PFSK-1 (cell line): ENCODE results near the gene TEX22.

Source experiments
- FOXP2 ChIP-seq: optimal IDR thresholded peaks from 2 replicates; pipeline ENCODE3; 2011; ENCODE audit warnings: borderline replicate concordance, control low read depth, inconsistent platforms; ENCODE audit not compliant: insufficient read depth; ENCODE audit errors: extremely low read length, extremely low read depth
- POLR2AphosphoS5 ChIP-seq: IDR thresholded peaks from 2 replicates; pipeline ENCODE4 v1.6.1; 2012; ENCODE audit warnings: low read depth, mild to moderate bottlenecking, control low read depth, low read length, moderate library complexity
- REST ChIP-seq, 2 experiments: IDR thresholded peaks; 2 replicates each; pipeline versions ENCODE4 v1.6.1 to v1.8.0; 2011 to 2012; ENCODE audit warnings: low read depth in 2 of 2, low read length in 2 of 2, control low read depth in 1 of 2, inconsistent platforms in 1 of 2, mild to moderate bottlenecking in 1 of 2, moderate library complexity in 1 of 2; ENCODE audit not compliant: insufficient read depth in 1 of 2
- SIN3A ChIP-seq: IDR thresholded peaks from 2 replicates; pipeline ENCODE4 v1.6.1; 2012; ENCODE audit warnings: mild to moderate bottlenecking, low read length, moderate library complexity, borderline replicate concordance; ENCODE audit not compliant: insufficient read depth
- TAF1 ChIP-seq: IDR thresholded peaks from 2 replicates; pipeline ENCODE4 v1.6.1; 2012; ENCODE audit warnings: low read length, control low read depth, borderline replicate concordance; ENCODE audit not compliant: insufficient read depth

Gene TEX22

GRCh38 chr14:105381446-105382342 lies 16.6 kb upstream of the TEX22 start:
- TF ChIP-seq POLR2AphosphoS5 (no peak), REST (IDR thresholded peaks at IDR 0.05; ENCODE audit: insufficient read depth in 1 of 2, low read depth in 2 of 2, low read length in 2 of 2) (no peak), FOXP2 (no peak), TAF1 (no peak), SIN3A (no peak)

- no peak for TF ChIP-seq TAF1
- TF ChIP-seq POLR2AphosphoS5: no peak
- no peak for TF ChIP-seq FOXP2
- TF ChIP-seq SIN3A: no peak
- no peak for TF ChIP-seq REST (IDR thresholded peaks at IDR 0.05; ENCODE audit: insufficient read depth in 1 of 2, low read depth in 2 of 2, low read length in 2 of 2)
Observed at GRCh38 chr14:105382343-105383082, 15.8 kb upstream of the TEX22 start.

- TF ChIP-seq TAF1: no peak
Observed at GRCh38 chr14:105383083-105383730, 15.1 kb upstream of the TEX22 start.

DNA sequence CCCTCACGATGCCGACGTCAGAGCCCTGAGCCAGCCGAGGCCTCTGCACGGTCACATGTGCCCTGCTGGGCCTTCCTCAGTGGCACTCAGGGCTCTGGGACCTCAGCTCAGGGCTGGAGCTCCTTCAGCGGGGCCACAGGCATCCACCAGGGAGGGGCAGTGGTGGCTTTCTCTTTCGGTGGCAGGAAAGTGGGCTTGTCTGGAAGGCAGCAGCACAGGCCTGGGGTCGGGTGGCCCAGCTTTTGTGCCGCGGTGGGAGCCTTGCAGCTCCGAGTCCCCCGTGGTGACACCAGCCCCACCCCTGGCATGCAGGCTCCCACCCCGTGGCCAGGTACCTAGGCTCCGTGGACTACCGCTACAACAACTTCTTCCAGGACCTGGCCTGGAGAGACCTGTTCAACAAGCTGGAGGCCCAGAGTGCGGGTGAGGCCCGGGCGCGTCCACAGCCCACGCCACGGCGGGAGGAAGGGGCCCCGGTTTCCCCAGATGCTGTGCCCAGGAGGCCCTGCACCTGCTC lies 14.2 kb upstream of the TEX22 start:
- TF ChIP-seq SIN3A (no peak), POLR2AphosphoS5 (no peak), FOXP2 (no peak), REST (IDR thresholded peaks at IDR 0.05; ENCODE audit: insufficient read depth in 1 of 2, low read depth in 2 of 2, low read length in 2 of 2) (no peak), TAF1 (no peak)

- TF ChIP-seq TAF1 (no peak), SIN3A (no peak), REST (IDR thresholded peaks at IDR 0.05; ENCODE audit: insufficient read depth in 1 of 2, low read depth in 2 of 2, low read length in 2 of 2) (no peak), FOXP2 (no peak), POLR2AphosphoS5 (no peak)
Observed at GRCh38 chr14:105384605-105385321, 13.6 kb upstream of the TEX22 start.
